Measurements from ENCODE around the gene MOSPD3.

GRCh38 chr7:100580466-100581283 is 31.7 kb upstream of the MOSPD3 start:
- TF ChIP-seq, protein P1, sequence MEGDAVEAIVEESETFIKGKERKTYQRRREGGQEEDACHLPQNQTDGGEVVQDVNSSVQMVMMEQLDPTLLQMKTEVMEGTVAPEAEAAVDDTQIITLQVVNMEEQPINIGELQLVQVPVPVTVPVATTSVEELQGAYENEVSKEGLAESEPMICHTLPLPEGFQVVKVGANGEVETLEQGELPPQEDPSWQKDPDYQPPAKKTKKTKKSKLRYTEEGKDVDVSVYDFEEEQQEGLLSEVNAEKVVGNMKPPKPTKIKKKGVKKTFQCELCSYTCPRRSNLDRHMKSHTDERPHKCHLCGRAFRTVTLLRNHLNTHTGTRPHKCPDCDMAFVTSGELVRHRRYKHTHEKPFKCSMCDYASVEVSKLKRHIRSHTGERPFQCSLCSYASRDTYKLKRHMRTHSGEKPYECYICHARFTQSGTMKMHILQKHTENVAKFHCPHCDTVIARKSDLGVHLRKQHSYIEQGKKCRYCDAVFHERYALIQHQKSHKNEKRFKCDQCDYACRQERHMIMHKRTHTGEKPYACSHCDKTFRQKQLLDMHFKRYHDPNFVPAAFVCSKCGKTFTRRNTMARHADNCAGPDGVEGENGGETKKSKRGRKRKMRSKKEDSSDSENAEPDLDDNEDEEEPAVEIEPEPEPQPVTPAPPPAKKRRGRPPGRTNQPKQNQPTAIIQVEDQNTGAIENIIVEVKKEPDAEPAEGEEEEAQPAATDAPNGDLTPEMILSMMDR (IDR thresholded peaks at IDR 0.05), result no peak
- no peak for TF ChIP-seq POLR2A (IDR thresholded peaks at IDR 0.05)
